H1 (cell line): Measurements from ENCODE around the gene AP3D1.

Source experiments
- EGR1 ChIP-seq: IDR thresholded peaks from 2 replicates; pipeline ENCODE4 v1.6.1; 2011; ENCODE audit warnings: low read depth, low read length, borderline replicate concordance
- EP300 ChIP-seq, 2 experiments: IDR thresholded peaks; 1 replicate in 1 of 2; 2 replicates in 1 of 2; pipeline ENCODE4 v1.6.1; 2011 to 2012; ENCODE audit warnings: low read depth in 2 of 2, low read length in 2 of 2, mild to moderate bottlenecking in 2 of 2, borderline replicate concordance in 1 of 2, inconsistent platforms in 1 of 2, moderate library complexity in 1 of 2
- FOSL1 ChIP-seq: IDR thresholded peaks from 2 replicates; pipeline ENCODE4 v1.6.1; 2011; ENCODE audit warnings: mild to moderate bottlenecking, low read depth, low read length, moderate library complexity; ENCODE audit not compliant: insufficient read depth
- GABPA ChIP-seq: IDR thresholded peaks from 2 replicates; pipeline ENCODE4 v1.6.1; 2011; ENCODE audit warnings: mild to moderate bottlenecking, low read length, moderate library complexity, borderline replicate concordance; ENCODE audit not compliant: insufficient read depth
- SUZ12 ChIP-seq: fragments of 200-600 bp; sonication (generic); IDR thresholded peaks from 2 replicates; pipeline ENCODE4 v1.6.1; 2012; ENCODE audit warnings: mild to moderate bottlenecking, inconsistent platforms, low read length, moderate library complexity, mixed read lengths
- TBP ChIP-seq: IDR thresholded peaks from 2 replicates; pipeline ENCODE4 v1.6.1; 2011; ENCODE audit warnings: low read depth, low read length, improper control_type of control experiment
- TF ChIP-seq, protein P1 (sequence below), 3 experiments: IDR thresholded peaks; 1 replicate in 2 of 3; 2 replicates in 1 of 3; pipeline versions ENCODE4 v1.5.1 to v1.6.1; 2011; ENCODE audit warnings: low read length in 3 of 3, mild to moderate bottlenecking in 3 of 3, inconsistent platforms in 2 of 3, low read depth in 1 of 3, moderate library complexity in 1 of 3; ENCODE audit not compliant: insufficient read depth in 1 of 3; ENCODE audit errors: control extremely low read depth in 1 of 3
- TF ChIP-seq, protein P2 (sequence below): IDR thresholded peaks from 2 replicates; pipeline ENCODE4 v1.6.1; 2012; ENCODE audit warnings: inconsistent platforms

DNA sequence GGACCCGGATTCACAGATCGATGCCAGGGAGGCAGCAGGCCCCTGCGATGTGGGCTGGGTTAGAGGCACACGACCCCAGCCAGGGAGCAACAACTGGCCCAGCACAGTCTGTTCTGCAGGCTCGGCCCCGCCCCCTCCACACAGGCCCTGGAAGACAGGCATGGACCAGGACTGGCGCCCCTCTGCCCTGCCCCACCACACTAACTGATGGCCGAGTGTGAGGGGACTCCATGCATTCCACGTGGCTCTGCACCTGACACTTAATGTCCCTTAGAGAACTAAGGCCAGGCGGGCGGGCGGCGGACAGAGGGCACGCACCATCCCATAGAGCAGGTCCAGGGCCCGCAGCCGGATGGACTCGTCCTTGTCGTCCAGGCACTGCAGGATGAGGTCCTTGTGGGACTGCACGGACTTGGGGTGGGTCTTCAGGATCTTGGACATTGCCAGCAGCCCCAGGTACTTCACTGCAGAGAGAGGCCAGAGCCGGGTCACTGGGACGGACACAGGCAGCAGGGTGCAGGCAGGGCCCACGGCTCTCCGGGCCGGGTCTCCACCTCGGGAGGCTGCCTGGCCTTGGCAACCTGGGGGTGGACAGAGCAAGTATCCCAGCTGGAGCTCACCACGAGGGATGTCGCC lies 29.8 kb downstream of the AP3D1 start:
- TF ChIP-seq GABPA = no peak
- no peak for TF ChIP-seq EGR1
- TF ChIP-seq, protein P1, sequence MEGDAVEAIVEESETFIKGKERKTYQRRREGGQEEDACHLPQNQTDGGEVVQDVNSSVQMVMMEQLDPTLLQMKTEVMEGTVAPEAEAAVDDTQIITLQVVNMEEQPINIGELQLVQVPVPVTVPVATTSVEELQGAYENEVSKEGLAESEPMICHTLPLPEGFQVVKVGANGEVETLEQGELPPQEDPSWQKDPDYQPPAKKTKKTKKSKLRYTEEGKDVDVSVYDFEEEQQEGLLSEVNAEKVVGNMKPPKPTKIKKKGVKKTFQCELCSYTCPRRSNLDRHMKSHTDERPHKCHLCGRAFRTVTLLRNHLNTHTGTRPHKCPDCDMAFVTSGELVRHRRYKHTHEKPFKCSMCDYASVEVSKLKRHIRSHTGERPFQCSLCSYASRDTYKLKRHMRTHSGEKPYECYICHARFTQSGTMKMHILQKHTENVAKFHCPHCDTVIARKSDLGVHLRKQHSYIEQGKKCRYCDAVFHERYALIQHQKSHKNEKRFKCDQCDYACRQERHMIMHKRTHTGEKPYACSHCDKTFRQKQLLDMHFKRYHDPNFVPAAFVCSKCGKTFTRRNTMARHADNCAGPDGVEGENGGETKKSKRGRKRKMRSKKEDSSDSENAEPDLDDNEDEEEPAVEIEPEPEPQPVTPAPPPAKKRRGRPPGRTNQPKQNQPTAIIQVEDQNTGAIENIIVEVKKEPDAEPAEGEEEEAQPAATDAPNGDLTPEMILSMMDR (IDR thresholded peaks at IDR 0.05; ENCODE audit: control extremely low read depth in 1 of 3, insufficient read depth in 1 of 3, low read depth in 1 of 3, low read length in 3 of 3) = no peak
- TF ChIP-seq FOSL1 = no peak
- no peak for TF ChIP-seq TBP
- TF ChIP-seq EP300 (IDR thresholded peaks at IDR 0.05; ENCODE audit: borderline replicate concordance in 1 of 2, low read depth in 2 of 2, low read length in 2 of 2) = no peak
- no peak for TF ChIP-seq SUZ12
- TF ChIP-seq, protein P2, sequence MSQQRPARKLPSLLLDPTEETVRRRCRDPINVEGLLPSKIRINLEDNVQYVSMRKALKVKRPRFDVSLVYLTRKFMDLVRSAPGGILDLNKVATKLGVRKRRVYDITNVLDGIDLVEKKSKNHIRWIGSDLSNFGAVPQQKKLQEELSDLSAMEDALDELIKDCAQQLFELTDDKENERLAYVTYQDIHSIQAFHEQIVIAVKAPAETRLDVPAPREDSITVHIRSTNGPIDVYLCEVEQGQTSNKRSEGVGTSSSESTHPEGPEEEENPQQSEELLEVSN = no peak
